ENCODE data around the gene PLAC1.

PLAC1 gene

DNA sequence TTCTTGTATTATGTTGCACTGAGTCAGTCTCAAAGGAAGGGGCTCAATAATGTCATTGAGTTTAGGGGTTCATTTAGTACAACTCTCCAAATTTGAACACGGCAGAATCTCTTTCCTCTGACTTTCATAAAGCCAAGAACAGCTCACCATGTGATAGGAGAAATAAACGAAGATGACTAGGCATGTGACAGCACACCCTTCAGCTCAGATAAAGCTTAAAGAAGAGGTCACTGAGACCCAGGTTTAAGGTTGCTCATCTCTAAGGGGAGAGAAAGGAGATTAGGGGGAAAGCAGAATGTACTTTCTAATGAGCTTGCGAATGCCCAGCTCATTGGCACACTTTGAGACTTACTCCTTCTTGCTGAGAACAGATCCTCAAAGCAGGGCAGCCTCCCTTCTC, 89.0 kb downstream of the PLAC1 start:
- no peak for TF ChIP-seq CEBPB (IDR thresholded peaks at IDR 0.05)
- no peak for TF ChIP-seq TCF12 (IDR thresholded peaks at IDR 0.05; ENCODE audit: low read depth)
- no peak for TF ChIP-seq YY1 (IDR thresholded peaks at IDR 0.05; ENCODE audit: low read depth)
- no peak for TF ChIP-seq RAD21 (IDR thresholded peaks at IDR 0.05; ENCODE audit: low read depth)
- no peak for TF ChIP-seq EP300 (IDR thresholded peaks at IDR 0.05; ENCODE audit: borderline replicate concordance)
- no peak for TF ChIP-seq EGR1 (IDR thresholded peaks at IDR 0.05)
- TF ChIP-seq TAF1 (IDR thresholded peaks at IDR 0.05; ENCODE audit: low read depth) = no peak
- TF ChIP-seq ZBTB7A (IDR thresholded peaks at IDR 0.05; ENCODE audit: low read depth) = no peak
- no peak for TF ChIP-seq FOXM1 (IDR thresholded peaks at IDR 0.05; ENCODE audit: borderline replicate concordance, low read depth)
- TF ChIP-seq, protein P1, sequence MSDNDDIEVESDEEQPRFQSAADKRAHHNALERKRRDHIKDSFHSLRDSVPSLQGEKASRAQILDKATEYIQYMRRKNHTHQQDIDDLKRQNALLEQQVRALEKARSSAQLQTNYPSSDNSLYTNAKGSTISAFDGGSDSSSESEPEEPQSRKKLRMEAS (IDR thresholded peaks at IDR 0.05) = no peak
- TF ChIP-seq TEAD4 (IDR thresholded peaks at IDR 0.05) = no peak

DNA sequence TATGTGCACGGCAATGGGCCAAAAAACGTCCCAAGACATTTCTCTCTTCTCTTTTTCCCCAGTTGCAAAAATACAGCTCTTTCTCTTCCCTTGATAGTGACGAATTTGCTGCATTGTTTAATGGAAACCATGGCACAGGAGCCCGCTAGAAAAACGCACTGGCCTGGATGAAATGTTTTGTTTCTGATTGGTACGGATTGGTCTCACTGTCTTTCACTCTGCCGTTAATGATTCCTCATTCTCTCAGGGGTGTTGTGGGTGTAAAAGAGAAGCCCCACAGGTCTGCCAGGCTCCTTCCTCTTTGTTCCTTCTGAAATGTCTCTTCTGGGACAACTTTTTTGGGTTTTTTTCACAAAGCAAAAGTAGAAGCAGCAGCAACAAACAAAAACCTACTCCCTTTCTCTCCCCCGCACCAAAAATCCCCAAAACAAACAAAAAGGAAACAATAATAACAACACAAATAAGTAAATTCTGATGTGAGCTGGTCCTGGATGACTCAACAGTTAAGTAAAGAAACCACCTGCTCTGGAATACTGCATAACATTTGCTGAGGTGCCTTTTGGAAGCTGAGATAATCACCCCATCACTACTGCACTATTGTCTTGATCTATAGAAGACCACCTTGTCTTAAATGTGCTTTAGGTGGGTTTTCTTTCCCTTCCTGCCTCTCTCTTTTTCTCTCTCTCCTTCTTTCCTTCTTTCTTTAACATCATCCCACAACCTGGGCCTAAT, 89.8 kb downstream of the PLAC1 start:
- no peak for TF ChIP-seq ZBTB7A (IDR thresholded peaks at IDR 0.05; ENCODE audit: low read depth)
- TF ChIP-seq, protein P1 (IDR thresholded peaks at IDR 0.05) = no peak
- TF ChIP-seq, protein P2, sequence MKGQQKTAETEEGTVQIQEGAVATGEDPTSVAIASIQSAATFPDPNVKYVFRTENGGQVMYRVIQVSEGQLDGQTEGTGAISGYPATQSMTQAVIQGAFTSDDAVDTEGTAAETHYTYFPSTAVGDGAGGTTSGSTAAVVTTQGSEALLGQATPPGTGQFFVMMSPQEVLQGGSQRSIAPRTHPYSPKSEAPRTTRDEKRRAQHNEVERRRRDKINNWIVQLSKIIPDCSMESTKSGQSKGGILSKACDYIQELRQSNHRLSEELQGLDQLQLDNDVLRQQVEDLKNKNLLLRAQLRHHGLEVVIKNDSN (IDR thresholded peaks at IDR 0.05) = no peak
- no peak for TF ChIP-seq CREB1 (IDR thresholded peaks at IDR 0.05; ENCODE audit: low read depth)
- TF ChIP-seq EGR1 (IDR thresholded peaks at IDR 0.05) = no peak
- no peak for TF ChIP-seq TAF1 (IDR thresholded peaks at IDR 0.05; ENCODE audit: low read depth)
- no peak for TF ChIP-seq CEBPB (IDR thresholded peaks at IDR 0.05)
- TF ChIP-seq TEAD4 (IDR thresholded peaks at IDR 0.05) = no peak
- TF ChIP-seq TCF12 (IDR thresholded peaks at IDR 0.05; ENCODE audit: low read depth) = no peak
- no peak for TF ChIP-seq NFIC (IDR thresholded peaks at IDR 0.05)

DNA sequence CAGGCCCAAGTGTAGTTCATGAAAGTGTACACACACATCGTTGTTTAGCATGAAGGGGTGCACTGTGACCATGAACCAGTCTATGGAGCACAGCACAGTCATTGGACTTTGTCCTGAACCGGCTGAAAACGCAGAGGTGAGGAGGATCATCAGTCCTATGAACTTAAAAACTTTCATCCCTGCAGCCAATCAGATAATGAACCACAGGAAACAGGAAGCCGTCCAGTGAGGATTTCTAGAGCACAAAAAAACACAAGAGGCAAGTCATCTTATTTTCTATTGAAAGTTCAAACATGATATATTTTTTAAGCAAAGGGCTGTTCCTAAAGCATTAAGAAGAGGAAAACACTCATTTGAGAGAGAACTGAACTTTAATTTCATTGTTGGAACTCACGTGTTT, 91.8 kb downstream of the PLAC1 start:
- TF ChIP-seq RAD21 (IDR thresholded peaks at IDR 0.05; ENCODE audit: low read depth) = no peak

DNA sequence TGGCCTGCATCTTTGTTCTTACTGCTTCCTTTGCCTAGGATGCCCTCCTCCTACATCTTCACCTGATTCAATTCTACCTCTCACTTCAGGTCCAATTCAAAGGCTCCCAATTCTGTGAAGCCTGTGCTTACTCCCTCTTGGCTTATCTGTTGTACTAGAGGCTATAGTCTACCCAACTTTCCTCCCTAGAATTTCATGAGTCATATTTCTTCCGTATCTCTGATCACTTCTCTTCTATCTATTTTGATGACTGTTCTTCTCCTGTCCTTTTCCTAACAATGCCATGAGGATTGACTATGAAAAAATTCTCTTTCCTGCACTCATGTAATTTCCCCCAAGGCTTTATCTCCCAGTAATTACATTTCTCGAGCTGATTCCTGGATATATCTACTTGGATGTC, 96.3 kb downstream of the PLAC1 start:
- TF ChIP-seq YY1 (IDR thresholded peaks at IDR 0.05; ENCODE audit: low read depth) = no peak
- no peak for TF ChIP-seq EP300 (IDR thresholded peaks at IDR 0.05; ENCODE audit: borderline replicate concordance)
- TF ChIP-seq FOXM1 (IDR thresholded peaks at IDR 0.05; ENCODE audit: borderline replicate concordance, low read depth) = no peak
- no peak for TF ChIP-seq TAF1 (IDR thresholded peaks at IDR 0.05; ENCODE audit: low read depth)
- no peak for TF ChIP-seq TCF12 (IDR thresholded peaks at IDR 0.05; ENCODE audit: low read depth)
- no peak for TF ChIP-seq CREB1 (IDR thresholded peaks at IDR 0.05; ENCODE audit: low read depth)
- no peak for TF ChIP-seq CEBPB (IDR thresholded peaks at IDR 0.05)
- TF ChIP-seq EGR1 (IDR thresholded peaks at IDR 0.05) = no peak
- TF ChIP-seq RAD21 (IDR thresholded peaks at IDR 0.05; ENCODE audit: low read depth) = no peak
- TF ChIP-seq TEAD4 (IDR thresholded peaks at IDR 0.05) = no peak

DNA sequence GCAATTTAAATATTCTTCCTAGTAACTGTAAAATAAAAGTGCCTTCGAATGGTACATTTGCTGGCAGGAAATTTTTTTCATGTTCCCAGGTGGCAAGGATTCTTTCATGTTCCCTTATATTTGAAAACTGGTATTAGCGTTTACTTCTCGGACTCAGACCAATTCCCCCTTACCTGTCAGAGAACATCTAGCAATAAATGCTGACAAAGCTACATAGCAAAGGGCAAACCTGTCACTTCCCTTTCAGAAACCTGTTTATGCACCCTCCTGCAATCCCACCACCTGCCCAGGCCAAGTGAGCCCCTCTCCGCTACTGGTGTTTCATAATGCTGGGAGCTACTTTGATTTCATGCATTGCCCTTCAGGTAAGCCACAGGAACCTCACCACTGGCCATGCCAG, 100.1 kb downstream of the PLAC1 start:
- no peak for TF ChIP-seq NFIC (IDR thresholded peaks at IDR 0.05)
- TF ChIP-seq TEAD4 (IDR thresholded peaks at IDR 0.05) = no peak
- TF ChIP-seq YY1 (IDR thresholded peaks at IDR 0.05; ENCODE audit: low read depth) = no peak

DNA sequence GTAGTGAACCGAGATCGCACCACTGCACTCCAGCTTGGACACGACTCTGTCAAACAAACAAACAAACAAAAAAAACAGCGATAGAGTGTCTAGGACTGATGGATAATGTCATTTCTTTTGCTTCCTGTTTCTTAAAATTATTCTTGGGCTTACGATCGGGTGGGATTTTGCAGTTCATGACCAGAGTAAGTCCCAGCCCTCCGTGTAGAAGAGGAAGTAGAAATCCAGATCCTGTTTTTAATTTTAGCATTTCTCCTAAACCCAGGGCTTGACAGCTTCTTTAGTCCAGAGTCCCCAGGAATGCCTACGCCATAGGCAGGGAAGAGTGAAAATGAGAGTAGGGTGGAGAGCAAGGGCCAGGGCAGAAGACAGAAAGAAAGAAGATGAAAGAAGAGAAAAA, 104.0 kb downstream of the PLAC1 start:
- TF ChIP-seq YY1 (IDR thresholded peaks at IDR 0.05; ENCODE audit: low read depth) = no peak
- no peak for TF ChIP-seq ZBTB7A (IDR thresholded peaks at IDR 0.05; ENCODE audit: low read depth)
- no peak for TF ChIP-seq TAF1 (IDR thresholded peaks at IDR 0.05; ENCODE audit: low read depth)
- no peak for TF ChIP-seq EGR1 (IDR thresholded peaks at IDR 0.05)
- TF ChIP-seq CEBPB (IDR thresholded peaks at IDR 0.05) = no peak
- TF ChIP-seq, protein P2 (IDR thresholded peaks at IDR 0.05) = no peak
- no peak for TF ChIP-seq NFIC (IDR thresholded peaks at IDR 0.05)
- TF ChIP-seq FOXM1 (IDR thresholded peaks at IDR 0.05; ENCODE audit: borderline replicate concordance, low read depth) = no peak
- TF ChIP-seq, protein P3, sequence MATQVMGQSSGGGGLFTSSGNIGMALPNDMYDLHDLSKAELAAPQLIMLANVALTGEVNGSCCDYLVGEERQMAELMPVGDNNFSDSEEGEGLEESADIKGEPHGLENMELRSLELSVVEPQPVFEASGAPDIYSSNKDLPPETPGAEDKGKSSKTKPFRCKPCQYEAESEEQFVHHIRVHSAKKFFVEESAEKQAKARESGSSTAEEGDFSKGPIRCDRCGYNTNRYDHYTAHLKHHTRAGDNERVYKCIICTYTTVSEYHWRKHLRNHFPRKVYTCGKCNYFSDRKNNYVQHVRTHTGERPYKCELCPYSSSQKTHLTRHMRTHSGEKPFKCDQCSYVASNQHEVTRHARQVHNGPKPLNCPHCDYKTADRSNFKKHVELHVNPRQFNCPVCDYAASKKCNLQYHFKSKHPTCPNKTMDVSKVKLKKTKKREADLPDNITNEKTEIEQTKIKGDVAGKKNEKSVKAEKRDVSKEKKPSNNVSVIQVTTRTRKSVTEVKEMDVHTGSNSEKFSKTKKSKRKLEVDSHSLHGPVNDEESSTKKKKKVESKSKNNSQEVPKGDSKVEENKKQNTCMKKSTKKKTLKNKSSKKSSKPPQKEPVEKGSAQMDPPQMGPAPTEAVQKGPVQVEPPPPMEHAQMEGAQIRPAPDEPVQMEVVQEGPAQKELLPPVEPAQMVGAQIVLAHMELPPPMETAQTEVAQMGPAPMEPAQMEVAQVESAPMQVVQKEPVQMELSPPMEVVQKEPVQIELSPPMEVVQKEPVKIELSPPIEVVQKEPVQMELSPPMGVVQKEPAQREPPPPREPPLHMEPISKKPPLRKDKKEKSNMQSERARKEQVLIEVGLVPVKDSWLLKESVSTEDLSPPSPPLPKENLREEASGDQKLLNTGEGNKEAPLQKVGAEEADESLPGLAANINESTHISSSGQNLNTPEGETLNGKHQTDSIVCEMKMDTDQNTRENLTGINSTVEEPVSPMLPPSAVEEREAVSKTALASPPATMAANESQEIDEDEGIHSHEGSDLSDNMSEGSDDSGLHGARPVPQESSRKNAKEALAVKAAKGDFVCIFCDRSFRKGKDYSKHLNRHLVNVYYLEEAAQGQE (IDR thresholded peaks at IDR 0.05; ENCODE audit: low read depth) = no peak

DNA sequence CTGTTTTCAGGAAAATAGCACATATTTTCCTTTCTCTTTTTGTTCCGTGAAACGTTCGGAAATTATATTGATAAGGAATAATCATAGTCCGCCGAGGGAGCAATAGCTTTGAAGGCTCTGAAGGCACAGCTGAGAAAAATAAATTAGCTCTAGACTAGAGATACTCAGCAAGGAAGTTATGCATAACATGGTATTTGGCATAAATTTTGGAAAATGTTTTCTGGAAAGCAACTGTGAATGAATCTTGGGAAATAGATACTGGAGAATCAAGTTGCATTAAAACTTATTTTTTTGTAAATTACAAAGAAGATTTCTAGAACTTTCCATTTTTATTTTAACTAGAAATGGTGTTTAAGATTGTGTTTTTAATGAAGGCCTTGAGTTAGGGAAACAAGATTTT, 105.9 kb downstream of the PLAC1 start:
- TF ChIP-seq TAF1 (IDR thresholded peaks at IDR 0.05; ENCODE audit: low read depth) (no peak), RAD21 (IDR thresholded peaks at IDR 0.05; ENCODE audit: low read depth) (no peak)

DNA sequence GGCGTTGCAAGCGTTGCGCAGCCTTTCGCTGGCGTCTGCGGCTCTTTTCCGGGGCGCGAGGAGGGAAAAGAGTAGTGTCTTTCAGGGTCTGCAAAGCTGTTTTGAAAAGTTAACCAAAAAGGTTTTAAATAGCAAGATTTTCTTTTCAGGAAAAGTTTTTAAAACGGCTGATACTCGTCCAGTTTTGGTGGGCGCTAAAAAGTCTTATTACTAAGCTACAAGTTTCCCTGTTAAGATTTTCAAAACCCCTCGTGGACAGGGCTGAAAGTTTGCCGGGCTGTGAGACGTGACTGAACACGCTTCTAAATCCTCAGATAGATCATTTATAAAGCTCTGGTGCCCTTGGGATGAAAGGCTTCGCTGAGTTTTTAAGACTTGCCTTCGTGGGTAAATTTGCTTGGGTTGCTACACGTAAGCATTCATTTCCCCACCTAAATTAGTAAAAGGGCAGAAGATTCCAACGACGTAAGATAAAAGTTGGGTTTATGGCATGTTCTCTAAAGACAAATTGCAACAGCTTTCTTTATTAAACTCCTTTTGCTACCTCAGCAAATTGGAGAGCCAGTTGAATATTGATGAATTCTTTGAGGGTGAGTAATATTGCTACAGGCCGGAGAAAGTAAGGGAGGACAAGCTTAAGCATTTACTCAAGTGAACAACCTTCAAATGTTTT, 106.8 kb downstream of the PLAC1 start:
- TF ChIP-seq TEAD4 (IDR thresholded peaks at IDR 0.05) = no peak
- no peak for TF ChIP-seq FOXM1 (IDR thresholded peaks at IDR 0.05; ENCODE audit: borderline replicate concordance, low read depth)
- TF ChIP-seq, protein P1 (IDR thresholded peaks at IDR 0.05) = no peak
- no peak for TF ChIP-seq CREB1 (IDR thresholded peaks at IDR 0.05; ENCODE audit: low read depth)
- TF ChIP-seq YY1 (IDR thresholded peaks at IDR 0.05; ENCODE audit: low read depth) = no peak
- TF ChIP-seq, protein P2 (IDR thresholded peaks at IDR 0.05) = no peak
- no peak for TF ChIP-seq NFIC (IDR thresholded peaks at IDR 0.05)
- TF ChIP-seq EP300 (IDR thresholded peaks at IDR 0.05; ENCODE audit: borderline replicate concordance) = no peak
- no peak for TF ChIP-seq RAD21 (IDR thresholded peaks at IDR 0.05; ENCODE audit: low read depth)
- no peak for TF ChIP-seq CEBPB (IDR thresholded peaks at IDR 0.05)
- TF ChIP-seq TAF1 (IDR thresholded peaks at IDR 0.05; ENCODE audit: low read depth) = no peak
- TF ChIP-seq, protein P3 (IDR thresholded peaks at IDR 0.05; ENCODE audit: low read depth) = no peak
- TF ChIP-seq EGR1 (IDR thresholded peaks at IDR 0.05) = no peak
- no peak for TF ChIP-seq ZBTB7A (IDR thresholded peaks at IDR 0.05; ENCODE audit: low read depth)
- no peak for TF ChIP-seq TCF12 (IDR thresholded peaks at IDR 0.05; ENCODE audit: low read depth)

Data from Ishikawa (cell line).